GM18526 (cell line): ENCODE results near the gene SSTR5.

ENCODE experiments used
- POLR2A ChIP-seq: IDR thresholded peaks from 3 replicates; pipeline ENCODE4 v1.6.1; 2011; ENCODE audit not compliant: insufficient read length; ENCODE audit errors: extremely low read depth

SSTR5 gene

DNA sequence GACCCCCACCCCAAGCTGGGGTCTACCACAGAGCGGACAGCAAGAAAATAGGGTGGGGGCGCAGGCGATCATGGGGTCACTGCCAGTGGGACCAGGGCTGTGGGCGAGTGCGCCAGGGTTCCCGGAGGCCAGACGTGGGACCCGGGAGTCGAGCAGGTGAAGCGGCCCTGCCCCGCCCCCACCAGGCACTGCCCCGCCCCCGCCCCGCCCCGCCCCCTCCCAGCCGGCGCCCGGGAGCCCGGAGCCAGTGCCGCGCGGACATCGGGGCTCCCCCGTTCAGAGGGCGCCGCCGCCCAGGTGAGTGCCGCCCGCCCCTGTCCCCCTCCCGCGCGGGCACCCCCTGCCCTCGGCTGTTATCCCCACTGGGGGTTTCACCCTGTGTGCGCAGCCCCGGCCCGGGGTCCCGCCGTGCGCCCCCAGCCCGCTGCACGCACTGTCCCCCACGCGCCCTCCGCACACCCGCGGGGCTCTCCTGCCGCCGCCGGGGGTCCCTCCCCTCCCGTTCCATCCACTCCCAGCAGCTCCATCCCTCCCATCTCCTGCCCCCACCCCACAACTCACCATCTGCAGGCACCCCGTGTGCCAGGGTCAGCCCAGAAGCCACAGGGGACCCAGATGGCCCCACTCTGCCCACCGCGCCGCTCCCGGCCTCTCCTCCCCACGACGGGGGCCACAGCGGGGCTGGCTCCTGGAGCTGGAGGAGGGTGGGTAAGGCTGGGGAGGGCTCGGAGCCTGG lies at the start of gene SSTR5:
SSTR5 (plus strand) TSS at position 222 of the 736 bp plus-strand sequence. CDS start 6,122 bp downstream, outside the sequence.
- TF ChIP-seq POLR2A: no peak

GRCh38 chr16:1024138-1024537 lies 48.4 kb upstream of the SSTR5 start:
- no peak for TF ChIP-seq POLR2A

DNA sequence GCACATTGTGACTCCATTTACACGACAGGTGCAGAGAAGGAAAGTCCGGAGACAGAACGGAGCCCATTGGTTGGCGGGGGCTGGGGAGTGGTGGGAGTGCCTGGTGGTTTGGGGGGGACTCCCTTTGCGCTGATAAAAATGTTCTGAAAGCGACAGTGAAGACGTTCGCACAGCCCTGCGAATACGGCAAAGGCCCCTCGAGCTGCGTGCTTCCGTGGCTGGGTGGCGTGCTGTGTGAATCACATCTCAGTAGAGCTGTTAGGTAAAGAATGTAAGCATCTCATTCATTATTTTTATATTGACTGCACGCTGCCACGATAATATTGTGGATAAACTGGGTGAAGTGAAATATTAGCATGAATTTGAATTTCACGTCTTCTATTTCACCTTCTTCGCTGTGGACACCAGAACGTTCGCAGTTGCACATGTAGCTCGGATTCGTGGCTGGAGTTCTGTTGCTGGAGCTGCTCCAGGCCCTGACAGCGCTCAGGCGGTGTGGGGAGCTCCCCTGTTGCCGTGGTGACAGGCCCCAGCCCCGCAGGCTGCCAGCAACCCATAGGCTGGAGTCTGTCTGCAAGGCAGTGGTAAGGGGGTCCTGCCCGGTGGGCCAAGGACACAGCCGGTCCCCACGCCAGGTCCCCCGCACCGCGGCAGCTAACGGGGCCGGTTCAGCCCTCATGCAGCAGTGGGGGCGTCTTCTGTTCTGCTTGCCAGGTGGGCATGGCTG lies 46.3 kb upstream of the SSTR5 start:
- TF ChIP-seq POLR2A: no peak

DNA sequence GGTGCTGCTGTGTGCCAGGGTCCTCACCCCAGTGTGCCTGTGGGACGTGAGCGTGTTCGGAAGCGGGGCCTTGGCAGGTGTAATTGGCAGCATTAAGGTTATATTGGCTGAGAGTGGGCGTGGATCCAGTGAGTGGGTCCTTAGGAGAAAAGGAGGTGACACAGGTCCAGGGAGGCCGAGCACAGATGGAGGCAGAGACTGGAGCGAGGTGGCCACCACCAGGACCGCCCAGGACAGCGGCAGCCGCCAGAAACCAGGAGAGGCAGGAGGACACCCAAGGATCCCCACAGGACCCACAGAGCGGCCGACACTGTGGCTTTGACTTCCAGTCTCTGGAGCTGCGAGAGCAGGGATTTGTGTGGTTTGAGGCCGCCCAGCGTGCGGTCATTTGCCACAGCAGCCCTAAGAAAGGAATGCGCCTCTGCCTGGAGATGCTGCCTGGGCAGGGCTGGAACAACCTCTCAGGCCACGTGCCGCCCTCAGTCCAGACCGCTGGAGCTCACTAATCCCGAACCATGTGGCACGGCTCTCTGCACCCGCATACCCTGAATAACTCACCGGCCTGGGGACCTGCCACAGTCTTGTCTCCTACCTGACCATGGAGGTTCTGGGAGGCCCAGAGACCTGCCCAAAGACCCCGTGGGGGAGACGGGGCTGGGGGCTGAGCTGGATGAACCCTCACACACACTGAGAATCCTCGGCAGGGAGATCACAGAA lies 45.6 kb upstream of the SSTR5 start:
- TF ChIP-seq POLR2A: no peak

DNA sequence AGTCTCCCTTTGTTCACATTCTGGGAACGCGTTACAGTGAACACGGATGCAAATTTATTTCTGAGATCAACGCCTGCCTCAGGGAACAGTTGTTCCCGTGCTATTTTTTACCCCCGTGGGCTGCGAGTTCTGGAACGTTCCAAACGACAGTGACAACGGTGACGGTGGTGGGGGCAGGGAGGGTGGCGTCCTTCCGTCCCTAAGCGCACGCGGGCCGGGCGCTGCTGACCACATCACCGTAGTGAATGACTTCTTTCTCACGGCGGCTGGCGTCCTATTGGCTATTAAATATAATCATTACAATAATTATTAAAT lies 45.1 kb upstream of the SSTR5 start:
- no peak for TF ChIP-seq POLR2A

GRCh38 chr16:1028056-1028455 lies 44.5 kb upstream of the SSTR5 start:
- no peak for TF ChIP-seq POLR2A

DNA sequence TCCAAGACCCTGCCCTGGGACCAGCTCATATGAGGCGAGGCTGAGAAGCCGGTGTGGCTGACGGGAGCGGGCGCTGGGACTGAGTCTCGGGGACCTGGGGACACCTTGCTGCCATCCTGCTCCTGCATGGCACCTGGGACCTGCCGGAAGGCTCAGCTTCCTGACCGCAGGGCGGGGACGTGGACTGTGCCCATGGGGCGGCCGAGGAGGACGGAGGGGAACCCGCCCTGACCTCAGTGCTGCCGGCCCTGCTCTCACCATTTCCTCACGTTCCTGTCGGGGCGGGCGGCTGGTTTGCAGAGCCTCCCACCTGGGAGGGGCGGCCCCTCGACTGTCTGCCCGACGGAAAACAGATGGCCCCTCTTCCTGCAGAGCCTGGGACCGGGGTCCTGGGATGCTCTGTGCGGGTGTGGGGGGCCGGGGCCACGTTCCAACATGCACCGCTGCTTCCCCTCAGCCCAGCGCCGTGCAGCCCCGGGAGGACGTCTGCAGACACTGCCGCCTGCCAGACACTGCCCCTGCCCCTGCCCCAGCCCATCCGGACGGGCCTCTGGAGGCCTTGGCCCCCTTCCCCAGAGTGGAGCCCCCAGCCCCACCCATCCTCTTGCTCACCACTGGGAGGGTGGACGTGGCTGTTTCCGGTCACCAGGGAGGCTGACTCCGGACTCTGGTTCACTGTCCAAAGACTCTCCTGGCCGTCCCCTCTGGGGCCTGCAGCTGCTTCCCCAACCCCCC lies 43.9 kb upstream of the SSTR5 start:
- TF ChIP-seq POLR2A: no peak

DNA sequence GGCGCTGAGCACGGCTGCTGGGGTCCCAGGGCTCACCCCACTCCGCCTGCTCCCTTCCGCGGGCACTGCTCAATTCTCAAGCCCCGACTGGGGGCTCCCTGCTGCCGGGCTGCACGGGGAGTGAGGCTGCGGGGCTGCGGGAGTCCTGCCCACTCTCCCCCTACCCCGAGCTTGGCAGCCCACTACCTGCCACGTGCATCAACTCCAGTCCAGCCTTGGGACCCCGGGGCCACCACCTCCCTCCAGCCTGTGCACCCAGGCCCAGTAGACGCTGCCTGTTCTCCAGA lies 43.3 kb upstream of the SSTR5 start:
- no peak for TF ChIP-seq POLR2A

GRCh38 chr16:1030473-1030901 lies 42.1 kb upstream of the SSTR5 start:
- no peak for TF ChIP-seq POLR2A

- no peak for TF ChIP-seq POLR2A
Measured at GRCh38 chr16:1031666-1032065, 40.9 kb upstream of the SSTR5 start.

- TF ChIP-seq POLR2A: no peak
Measured at GRCh38 chr16:1032607-1033006, 39.9 kb upstream of the SSTR5 start.

- no peak for TF ChIP-seq POLR2A
Measured at GRCh38 chr16:1033128-1033679, 39.3 kb upstream of the SSTR5 start.

DNA sequence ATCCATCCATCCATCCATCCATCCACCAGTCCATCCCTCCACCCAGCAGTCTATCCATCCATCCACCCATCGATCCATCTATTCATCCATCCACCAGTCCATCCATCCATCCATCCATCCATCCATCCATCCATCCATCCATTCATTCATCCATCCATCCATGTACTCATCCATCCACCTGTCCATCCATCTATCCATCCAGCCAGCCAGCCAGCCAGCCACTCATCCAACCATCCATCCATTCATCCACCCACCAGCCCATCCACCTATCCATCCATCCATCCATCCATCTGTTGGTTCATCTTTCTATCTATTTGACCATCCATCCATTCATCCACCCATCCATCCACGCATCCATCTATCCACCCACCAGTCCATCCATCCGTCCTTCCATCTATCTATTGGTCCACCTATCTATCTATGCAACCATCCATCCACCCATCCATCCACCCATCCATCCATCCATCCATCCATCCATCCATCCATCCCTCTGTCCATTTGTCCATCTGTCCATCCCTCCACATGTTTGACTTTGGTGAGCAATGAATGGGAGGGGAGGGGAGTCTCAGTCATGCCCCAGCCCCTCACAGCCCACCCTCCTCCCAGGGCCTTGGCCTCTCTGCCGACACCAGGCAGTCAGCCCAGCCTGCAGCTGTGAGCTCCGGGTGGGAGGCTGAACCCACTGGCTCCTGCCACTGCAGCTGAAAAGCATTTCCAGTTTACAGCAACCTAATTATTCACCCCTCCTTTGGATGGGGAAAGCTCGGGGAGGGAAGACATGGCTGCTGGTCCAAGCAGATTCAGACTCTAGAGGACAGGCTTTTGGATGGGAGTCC lies 38.1 kb upstream of the SSTR5 start:
- no peak for TF ChIP-seq POLR2A

GRCh38 chr16:1035066-1035415 lies 37.5 kb upstream of the SSTR5 start:
- no peak for TF ChIP-seq POLR2A

- no peak for TF ChIP-seq POLR2A
Measured at GRCh38 chr16:1036166-1036565, 36.4 kb upstream of the SSTR5 start.
